Esophagus (tissue), 2 donors: ENCODE measurements around the gene TFR2. TPM values are rescaled to one million over a fixed set of nuclear protein-coding genes. Genes with fewer than 3 reads are reported as not detected.

Source experiments
- H3K27ac ChIP-seq, 2 donors: one replicate each; pipeline ENCODE4 v1.5.1; 2013; ENCODE audit warnings: low read depth in 2 of 2, mild to moderate bottlenecking in 2 of 2, inconsistent platforms in 1 of 2, low read length in 1 of 2, moderate library complexity in 1 of 2
- H3K27me3 ChIP-seq, 2 donors: one replicate each; pipeline ENCODE4 v1.6.1; 2013; ENCODE audit warnings: low read length in 2 of 2, control low read depth in 1 of 2, mild to moderate bottlenecking in 1 of 2; ENCODE audit not compliant: insufficient read depth in 2 of 2, control insufficient read depth in 1 of 2
- H3K36me3 ChIP-seq, 2 donors: one replicate each; pipeline ENCODE4 v1.6.1; 2013; ENCODE audit warnings: low read length in 1 of 2; ENCODE audit not compliant: control insufficient read depth in 2 of 2, insufficient read depth in 2 of 2
- H3K4me1 ChIP-seq, 2 donors: one replicate each; pipeline ENCODE4 v1.6.1; 2013; ENCODE audit warnings: low read length in 1 of 2; ENCODE audit not compliant: control insufficient read depth in 2 of 2, insufficient read depth in 2 of 2
- H3K4me3 ChIP-seq, 2 donors: one replicate each; pipeline ENCODE4 v1.5.1; 2013; ENCODE audit warnings: low read length in 2 of 2, mild to moderate bottlenecking in 2 of 2, low read depth in 1 of 2, moderate library complexity in 1 of 2
- H3K9me3 ChIP-seq, 2 donors: one replicate each; pipeline ENCODE4 v1.6.1; 2013; ENCODE audit warnings: mild to moderate bottlenecking in 2 of 2, low read depth in 1 of 2, low read length in 1 of 2, moderate library complexity in 1 of 2; ENCODE audit not compliant: control insufficient read depth in 2 of 2, insufficient read depth in 1 of 2
- WGBS, 2 donors: extraction: QIAGEN DNeasy Blood & Tissue Kit; methylation state at CpG; one replicate each; pipeline ENCODE4 v1.1.7; 2013; 5-methylcytosine and 5-hydroxymethylcytosine counted together
- polyA plus RNA-seq, 2 donors: library from polyadenylated mRNA; stranded (reverse); fragments of 200-250 nt; gene quantifications; one replicate each; pipeline ENCODE4 v1.2.3, GENCODE V29; 2013
- donor health status: healthy with polysubstance abuse.
- donor health status: Bipolar disorder and iron deficiency.

The TFR2 gene
- polyA plus RNA-seq, 2 donors, result 0.41 to 0.53 TPM

- H3K9me3 ChIP-seq, result no peaks in the 10 kb centered on the region
- H3K4me1 ChIP-seq, result peaks cover 0 to 6% of the 10 kb centered on the region in 2 donors
- 85 to 88% methylated on average over 13 of the region's 13 CpGs for WGBS, 2 donors
- H3K27me3 ChIP-seq, result no peaks in the 10 kb centered on the region
- peaks cover 0 to 3% of the 10 kb centered on the region in 2 donors for H3K36me3 ChIP-seq
- no peak overlapping the region for H3K4me3 ChIP-seq
- peak overlapping the region in 1 of 2 donors; percentile 18 for H3K27ac ChIP-seq
These were observed 27.8 kb downstream of the TFR2 start for GRCh38 chr7:100613412-100614175.

- 4% methylated on average over 25 to 29 of the region's 29 CpGs for WGBS, 2 donors
- no peaks in the 10 kb centered on the region for H3K27me3 ChIP-seq
- H3K36me3 ChIP-seq, result peaks cover 0 to 3% of the 10 kb centered on the region in 2 donors
- H3K4me3 ChIP-seq, result peak overlapping the region; percentile 63 to 69
- H3K9me3 ChIP-seq, result no peaks in the 10 kb centered on the region
- peak overlapping the region; percentile 95 to 100 for H3K27ac ChIP-seq
- peaks cover 0 to 6% of the 10 kb centered on the region in 2 donors for H3K4me1 ChIP-seq
These were observed 28.5 kb downstream of the TFR2 start for GRCh38 chr7:100612730-100613390.

GRCh38 chr7:100611983-100612729 lies 29.2 kb downstream of the TFR2 start, which contains the start of gene MOSPD3:
Gene MOSPD3, plus strand, starts transcription at chr7:100612540. Its CDS starts 252 bp downstream, at chr7:100612792.
- 0 to 1% methylated on average over 51 to 61 of the region's 61 CpGs for WGBS, 2 donors
- H3K4me3 ChIP-seq, result peak within 1 kb of the TSS; percentile 63 to 69
- peak within 1 kb of the TSS; percentile 95 to 100 for H3K27ac ChIP-seq
- no peaks in the 10 kb centered on the region for H3K9me3 ChIP-seq
- H3K27me3 ChIP-seq, result no peaks in the 10 kb centered on the region
- peaks cover 0 to 3% of the 10 kb centered on the region in 2 donors for H3K36me3 ChIP-seq
- peaks cover 0 to 6% of the 10 kb centered on the region in 2 donors for H3K4me1 ChIP-seq

GRCh38 chr7:100609958-100610357 lies 31.4 kb downstream of the TFR2 start:
- Histone ChIP-seq H3K4me3 (no peak overlapping the region), H3K36me3 (peaks cover 0 to 3% of the 10 kb centered on the region in 2 donors), H3K27me3 (no peaks in the 10 kb centered on the region), H3K27ac (no peak overlapping the region), H3K4me1 (peaks cover 0 to 6% of the 10 kb centered on the region in 2 donors), H3K9me3 (no peaks in the 10 kb centered on the region)
- WGBS, 2 donors, result 86 to 93% methylated on average over 5 of the region's 5 CpGs

GRCh38 chr7:100607111-100607510 lies 34.2 kb downstream of the TFR2 start:
- no peak overlapping the region for H3K4me3 ChIP-seq
- no peaks in the 10 kb centered on the region for H3K36me3 ChIP-seq
- H3K27me3 ChIP-seq, result no peaks in the 10 kb centered on the region
- no peaks in the 10 kb centered on the region for H3K4me1 ChIP-seq
- H3K9me3 ChIP-seq, result no peaks in the 10 kb centered on the region
- H3K27ac ChIP-seq, result no peak overlapping the region
- WGBS, 2 donors, result 83 to 92% methylated on average over 8 of the region's 8 CpGs

- WGBS, 2 donors, result 93 to 95% methylated on average over 12 of the region's 12 CpGs
- H3K27me3 ChIP-seq, result no peaks in the 10 kb centered on the region
- H3K4me1 ChIP-seq, result no peaks in the 10 kb centered on the region
- H3K4me3 ChIP-seq, result no peak overlapping the region
- no peaks in the 10 kb centered on the region for H3K36me3 ChIP-seq
- H3K9me3 ChIP-seq, result no peaks in the 10 kb centered on the region
- H3K27ac ChIP-seq, result no peak overlapping the region
These were observed 35.0 kb downstream of the TFR2 start for GRCh38 chr7:100606313-100606712.

- H3K27ac ChIP-seq, result peak overlapping the region; percentile 13 to 65
- no peaks in the 10 kb centered on the region for H3K9me3 ChIP-seq
- no peaks in the 10 kb centered on the region for H3K4me1 ChIP-seq
- no peaks in the 10 kb centered on the region for H3K36me3 ChIP-seq
- WGBS, 2 donors, result 12 to 17% methylated on average over 68 of the region's 68 CpGs
- H3K27me3 ChIP-seq, result no peaks in the 10 kb centered on the region
- peak overlapping the region; percentile 46 to 50 for H3K4me3 ChIP-seq
These were observed 36.1 kb downstream of the TFR2 start for GRCh38 chr7:100604976-100605911.

GRCh38 chr7:100604028-100604975 lies 37.0 kb downstream of the TFR2 start:
- Histone ChIP-seq H3K4me1 (no peaks in the 10 kb centered on the region), H3K27me3 (no peaks in the 10 kb centered on the region), H3K27ac (peak overlapping the region; percentile 65 to 73), H3K36me3 (no peaks in the 10 kb centered on the region), H3K9me3 (no peaks in the 10 kb centered on the region), H3K4me3 (peak overlapping the region; percentile 46 to 50)
- WGBS, 2 donors, result 1 to 2% methylated on average over 33 to 70 of the region's 70 CpGs
